ENCODE data around the gene RNF39.
A peak's percentile ranks its signal among the peaks of the same experiment; 100 is the strongest.
"Not testable (repeated sequence)": the region's sequence is repeated elsewhere in the genome, so short reads cannot be mapped to it uniquely, and the experiment has no call there.

RNF39 gene

DNA sequence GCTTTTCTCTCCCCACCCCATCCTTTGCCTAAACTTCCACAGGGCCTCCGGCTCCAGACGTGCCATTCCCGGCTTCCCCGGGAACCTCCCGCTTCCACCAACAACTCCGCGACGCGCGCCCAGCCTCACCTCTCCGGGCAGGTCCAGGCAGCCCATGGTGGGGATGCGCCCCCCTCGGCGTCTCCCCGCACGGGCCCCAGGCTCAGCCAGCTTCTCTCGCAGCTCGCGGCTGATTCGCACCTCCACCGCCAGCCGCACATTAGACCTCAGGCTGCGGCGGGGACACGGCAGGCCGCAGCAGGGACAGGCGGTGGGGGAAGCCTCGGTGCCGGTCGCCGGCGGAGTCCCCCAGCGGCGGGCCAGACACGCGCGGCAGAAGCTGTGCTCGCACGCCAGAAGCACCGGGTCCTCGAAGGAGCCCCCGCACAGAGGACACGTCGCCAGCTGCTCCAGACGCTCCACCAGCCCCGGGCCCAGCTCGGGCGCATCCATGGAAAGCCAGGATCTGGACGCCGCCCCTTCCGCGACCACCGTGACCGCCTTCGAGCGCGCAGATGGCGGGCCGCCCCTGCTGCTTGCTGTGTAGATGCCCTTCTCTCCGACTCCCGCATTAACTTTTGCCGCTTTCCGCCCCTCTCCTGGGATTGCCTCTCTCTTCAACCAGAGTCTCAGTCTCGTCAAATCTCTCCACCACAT, at the start of gene RNF39:
Gene RNF39 (minus strand): TSS at position 676 of the 696 bp plus-strand sequence. CDS start 184 bp downstream, at position 492.
- no peak for DNase-seq (ENCODE audit: low spot score)

DNA sequence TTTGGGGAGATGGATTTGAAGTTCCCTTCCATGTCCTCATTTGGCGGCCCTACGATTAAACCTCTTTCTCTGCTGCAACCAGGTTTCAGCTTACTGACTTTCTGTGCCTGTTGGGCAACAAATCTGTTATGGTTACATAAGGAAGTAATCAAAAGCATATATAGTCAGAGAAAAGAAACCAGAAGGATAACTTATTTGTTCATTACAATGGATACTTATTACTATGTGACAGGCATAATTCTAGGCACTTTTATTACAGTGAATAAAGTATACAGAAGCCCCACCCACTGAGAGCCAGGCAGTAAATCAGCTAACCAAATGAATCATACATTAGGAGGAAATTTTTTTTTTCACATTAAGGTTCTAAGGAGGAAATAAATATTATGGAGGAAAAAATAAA, 46.9 kb upstream of the RNF39 start:
- no peak for DNase-seq (ENCODE audit: low spot score)

DNA sequence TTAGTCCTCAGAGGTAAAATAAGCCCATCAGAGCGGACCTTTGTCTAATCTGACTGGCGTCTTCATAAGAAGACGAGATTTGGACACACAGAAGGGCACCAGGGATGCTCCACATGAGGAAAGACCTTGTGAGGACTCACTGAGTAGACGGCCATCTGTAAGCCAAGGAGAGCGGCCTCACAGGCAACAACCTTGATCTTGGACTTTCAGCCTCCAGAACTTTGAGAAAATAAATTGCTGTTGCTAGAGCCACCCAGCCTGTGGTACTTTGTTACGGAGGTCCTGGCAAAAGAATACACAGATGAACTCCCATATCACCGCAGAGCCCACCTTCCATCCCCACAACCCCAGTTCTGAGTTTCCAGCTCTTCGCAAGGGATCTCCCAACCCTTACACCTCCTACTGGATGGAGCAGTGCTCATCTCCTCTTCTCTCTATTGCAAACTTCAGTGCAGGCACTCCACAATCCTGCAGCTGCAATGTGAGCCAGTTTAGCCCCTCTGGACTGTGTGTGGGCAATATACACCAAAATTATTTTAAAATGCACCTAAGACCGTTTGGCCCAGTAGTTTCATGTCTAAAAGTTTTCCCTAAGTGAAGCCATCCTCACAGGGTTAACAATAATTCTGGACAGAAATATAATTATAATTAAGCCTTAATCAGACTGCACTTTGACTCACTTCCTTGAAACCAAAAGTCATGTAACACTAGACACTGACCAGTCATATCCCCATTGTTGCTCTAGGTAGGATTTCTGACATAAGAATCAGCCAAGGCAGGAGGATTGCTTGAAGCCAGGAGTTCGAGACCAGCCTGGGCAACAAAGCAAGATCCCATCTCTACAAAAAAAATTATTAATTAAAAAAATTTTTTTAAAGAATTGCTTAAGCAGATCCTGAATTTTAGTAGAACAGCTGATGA, 46.1 kb upstream of the RNF39 start:
- no peak for DNase-seq (ENCODE audit: low spot score)

DNA sequence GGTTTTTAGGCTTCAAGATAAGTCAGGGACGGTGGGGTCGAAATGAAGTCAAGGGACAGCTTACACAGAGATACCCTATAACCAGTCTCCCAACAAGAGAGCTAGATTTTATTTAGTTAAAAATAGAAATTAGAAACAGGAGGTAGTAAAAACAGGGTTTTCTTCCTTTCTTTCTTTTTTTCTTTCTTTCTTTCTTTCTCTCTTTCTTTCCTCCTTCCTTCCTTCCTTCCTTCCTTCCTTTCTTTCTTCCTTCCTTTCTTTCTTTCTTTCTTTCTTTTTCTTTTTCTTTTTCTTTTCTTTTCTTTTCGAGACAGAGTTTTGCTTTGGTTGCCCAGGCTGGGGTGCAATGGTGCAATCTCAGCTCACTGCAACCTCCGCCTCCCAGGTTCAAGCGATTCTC, 43.1 kb upstream of the RNF39 start:
- not testable (repeated sequence) for DNase-seq (ENCODE audit: low spot score)

DNA sequence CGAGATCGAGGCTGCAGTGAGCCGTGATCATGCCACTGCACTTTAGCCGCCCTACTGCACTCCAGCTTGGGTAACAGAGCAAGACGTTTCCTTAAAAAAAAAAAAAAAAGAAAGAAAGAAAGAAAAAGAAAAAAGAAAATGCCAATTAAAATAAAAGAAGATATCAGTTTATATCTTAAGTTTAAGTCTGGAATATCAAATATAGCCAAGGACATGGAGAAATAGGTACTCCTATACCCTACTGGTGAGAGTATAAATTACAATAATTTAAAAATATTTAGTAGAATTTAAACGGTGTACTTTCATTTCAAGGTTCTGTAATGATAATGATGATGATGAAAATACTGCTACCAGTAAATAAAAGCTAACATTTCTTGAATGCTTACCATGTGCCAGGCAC, 41.2 kb upstream of the RNF39 start:
- no peak for DNase-seq (ENCODE audit: low spot score)

DNA sequence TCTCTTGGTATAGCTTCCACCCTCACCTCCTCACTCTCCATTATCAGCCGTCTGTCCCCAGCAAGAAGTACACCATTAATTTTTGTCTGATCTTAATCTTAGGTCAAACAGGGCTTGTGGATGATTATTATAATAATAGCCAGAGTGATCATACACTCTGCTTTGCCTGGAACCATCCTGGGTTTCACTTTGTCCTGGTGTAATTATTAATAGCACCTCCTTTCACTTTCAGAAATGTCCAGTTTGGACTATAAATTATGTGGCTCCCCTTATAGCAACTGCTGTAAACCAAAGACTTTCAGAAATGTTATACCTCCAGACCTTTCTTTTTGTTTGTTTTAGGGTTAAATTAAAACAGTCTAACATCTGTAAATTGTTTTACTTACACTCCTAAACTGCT, 38.3 kb upstream of the RNF39 start:
- DNase-seq (ENCODE audit: low spot score), result no peak

DNA sequence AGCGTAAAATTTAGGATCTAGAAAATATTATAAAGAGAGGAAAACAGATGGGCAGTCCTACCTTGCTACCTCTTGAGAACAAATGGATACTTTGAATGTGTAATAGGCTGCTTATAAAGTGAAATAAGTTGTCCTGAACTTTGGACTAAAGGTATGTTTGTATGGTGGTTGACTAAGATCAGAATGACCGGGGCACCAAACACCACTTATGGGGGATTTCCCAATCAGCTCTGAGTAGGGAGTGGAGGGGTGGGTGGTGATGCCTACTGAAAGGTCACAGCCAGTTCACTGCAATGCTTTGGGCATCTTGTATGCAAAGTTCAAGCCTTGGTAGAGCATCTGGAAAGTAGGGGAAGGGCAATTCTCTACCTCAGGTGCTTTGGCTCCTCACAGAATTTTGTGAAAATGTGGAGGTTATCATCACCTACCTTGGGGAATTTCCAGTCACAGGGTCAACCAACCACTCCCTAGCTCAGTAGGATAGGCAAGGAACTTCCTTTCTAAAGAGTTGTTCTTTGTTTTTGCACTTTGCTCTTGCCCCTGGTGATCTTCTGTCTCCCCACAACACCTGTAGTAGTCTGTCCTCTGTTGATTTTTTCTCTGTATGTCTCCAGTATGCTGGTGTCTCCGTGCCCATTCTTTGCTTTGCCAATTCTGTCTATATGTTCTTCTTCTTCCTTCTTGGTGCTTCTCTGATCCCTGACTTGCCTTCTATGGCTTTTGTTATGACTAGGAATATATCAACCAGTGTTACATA, 37.6 kb upstream of the RNF39 start, which contains the start of gene TRIM31:
Gene TRIM31 (minus strand): TSS at position 88 of the 757 bp plus-strand sequence. CDS start 285 bp downstream, outside the sequence.
- no peak for DNase-seq (ENCODE audit: low spot score)

GRCh38 chr6:30112402-30112994, 36.9 kb upstream of the RNF39 start:
- no peak for DNase-seq (ENCODE audit: low spot score)

DNA sequence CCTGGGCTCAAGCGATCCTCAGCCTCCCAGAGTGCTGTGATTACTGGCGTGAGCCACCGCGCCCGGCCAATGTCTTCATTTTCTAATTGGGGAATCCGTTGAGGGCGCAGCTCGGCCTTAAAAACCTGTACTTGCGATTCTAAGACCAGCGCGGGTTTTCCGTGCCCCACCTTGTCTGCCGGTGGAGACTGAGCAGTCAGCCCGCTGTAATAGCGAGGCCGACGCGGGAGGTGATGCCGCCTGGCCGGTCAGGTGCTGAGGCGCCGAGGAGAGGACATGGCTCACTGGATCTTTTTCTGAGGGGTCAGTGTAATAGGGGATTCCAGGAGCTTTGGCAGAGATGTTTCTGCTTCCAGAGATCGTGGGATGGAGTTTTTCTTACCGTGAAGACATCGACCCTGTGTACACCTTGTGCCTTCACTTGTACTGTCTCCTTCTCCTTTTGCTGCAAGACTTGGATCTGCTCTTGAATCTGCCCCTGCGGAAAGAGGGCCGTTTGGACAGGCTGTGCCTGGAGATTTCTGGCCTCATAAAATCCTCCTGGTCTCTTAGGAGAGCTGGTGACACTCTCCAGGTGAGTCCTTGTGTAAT, 35.8 kb upstream of the RNF39 start:
- DNase-seq (ENCODE audit: low spot score), result no peak

- DNase-seq (ENCODE audit: low spot score), result no peak
These were observed 29.1 kb upstream of the RNF39 start for GRCh38 chr6:30104661-30105060.

GRCh38 chr6:30103872-30104179, 28.3 kb upstream of the RNF39 start:
- no peak for DNase-seq (ENCODE audit: low spot score)

DNA sequence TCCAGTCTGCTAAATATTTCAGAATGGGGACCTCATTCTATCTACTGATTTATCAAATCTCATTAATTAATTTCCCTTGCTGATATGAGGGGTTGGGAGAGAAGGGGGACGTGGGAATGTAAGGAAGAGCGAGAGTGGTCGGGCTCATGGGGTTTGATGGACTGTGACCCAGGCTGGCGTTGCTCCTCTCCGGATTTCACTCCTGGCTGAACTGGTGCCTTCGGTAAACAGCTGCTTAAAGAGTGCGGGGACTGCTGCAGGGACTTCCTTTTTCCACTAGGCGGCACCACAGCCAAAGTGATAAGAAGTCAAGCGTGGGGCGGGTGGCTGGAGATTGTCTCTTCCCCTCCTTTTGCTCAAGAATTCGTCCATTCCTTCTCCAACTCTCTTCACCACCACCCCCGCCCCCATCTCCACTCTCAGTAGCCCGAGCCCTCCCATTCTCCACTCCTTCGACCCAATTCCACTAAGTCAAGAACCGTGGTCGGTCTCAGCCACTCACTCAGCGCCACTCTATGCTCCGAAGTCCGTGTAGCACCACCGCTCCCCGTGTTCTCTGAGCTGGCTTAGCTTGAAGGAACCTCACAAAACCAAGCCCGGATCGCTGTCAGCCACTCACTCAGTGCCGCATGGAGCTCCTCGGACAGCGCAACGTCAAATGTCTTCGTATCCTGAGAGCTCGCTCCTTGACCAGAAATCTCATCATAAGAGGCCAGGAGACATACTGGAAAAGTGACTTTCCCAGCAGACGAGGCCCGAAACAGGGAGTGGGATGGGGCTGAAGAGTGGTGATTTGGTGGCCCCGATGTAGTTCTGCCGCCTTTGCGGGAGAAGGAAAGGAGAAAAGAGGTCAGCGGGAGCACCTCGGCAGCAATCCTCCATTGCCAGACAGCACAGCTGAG, 27.7 kb upstream of the RNF39 start:
- DNase-seq (ENCODE audit: low spot score), result peak; percentile 88

DNA sequence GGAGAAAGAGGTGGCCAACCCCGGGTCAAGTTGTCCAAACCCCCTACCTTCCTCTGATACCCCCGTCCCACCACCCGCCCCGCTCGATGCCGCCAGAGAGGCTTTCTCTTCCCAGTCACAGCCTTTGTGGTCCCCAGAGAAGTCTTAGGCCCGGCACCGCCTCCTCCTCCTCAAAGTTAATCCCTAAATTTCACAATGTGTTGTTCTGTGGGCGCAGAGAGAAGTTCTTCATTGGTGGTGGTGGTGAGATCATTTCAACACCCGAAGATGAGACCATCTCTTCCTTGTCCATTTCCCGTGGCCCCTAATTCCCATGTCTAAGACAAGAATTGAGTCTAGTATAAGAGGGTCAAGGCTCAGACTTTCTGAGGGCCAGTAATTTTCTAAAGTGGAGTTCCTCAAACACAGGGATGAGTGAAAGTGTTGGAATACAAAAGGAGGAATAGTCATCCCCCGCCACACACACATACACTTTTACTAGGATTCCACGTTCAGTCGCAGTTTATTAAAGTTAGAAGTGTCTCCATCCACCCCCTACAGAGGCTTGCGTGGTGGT, 26.9 kb upstream of the RNF39 start:
- no peak for DNase-seq (ENCODE audit: low spot score)

GRCh38 chr6:30101444-30102413, 26.2 kb upstream of the RNF39 start:
- DNase-seq (ENCODE audit: low spot score), result peak; percentile 38

DNA sequence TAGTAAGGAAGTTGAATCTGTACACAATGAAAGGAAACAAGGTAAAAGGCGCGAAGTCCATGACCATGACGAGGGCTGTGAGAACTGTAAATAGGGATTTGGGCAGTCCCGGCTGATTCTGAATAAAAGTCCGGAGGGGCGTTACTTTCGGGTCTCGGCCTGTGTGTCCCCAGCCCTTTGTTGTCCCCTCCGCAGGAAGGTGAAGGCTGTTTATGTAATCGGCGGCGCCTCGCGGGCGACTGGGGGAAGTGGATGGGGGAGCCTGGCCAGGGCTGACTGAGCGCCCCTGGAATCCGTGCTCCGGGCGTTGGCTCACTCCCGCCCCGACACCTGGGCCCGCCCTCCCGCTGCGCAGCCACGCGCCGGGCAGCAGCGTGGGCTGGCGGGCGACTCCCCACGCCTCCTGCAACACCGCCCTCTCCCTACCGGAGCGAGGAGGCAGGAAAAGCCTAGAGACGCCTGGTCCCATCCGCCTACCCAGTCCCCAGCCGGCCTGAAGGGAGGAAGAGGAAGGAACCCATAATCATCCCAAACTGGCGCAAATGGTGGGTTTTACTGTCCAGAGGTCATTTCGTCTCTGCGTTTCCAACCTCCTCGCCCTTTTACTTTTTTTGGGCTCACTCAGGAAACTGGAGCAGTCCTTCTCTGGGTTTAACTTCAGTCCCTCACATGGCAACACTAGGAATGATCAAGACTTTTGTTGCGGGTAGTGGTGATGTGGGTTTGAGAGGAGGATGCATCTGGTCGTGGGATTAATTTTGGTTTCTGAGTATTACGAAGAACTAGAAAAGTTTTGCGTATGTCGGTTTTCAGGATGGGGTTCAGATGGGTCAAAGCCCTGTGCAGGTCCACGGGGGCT, 25.2 kb upstream of the RNF39 start:
- DNase-seq (ENCODE audit: low spot score), result no peak

- no peak for DNase-seq (ENCODE audit: low spot score)
These were observed 24.6 kb upstream of the RNF39 start for GRCh38 chr6:30100154-30100553.

- no peak for DNase-seq (ENCODE audit: low spot score)
These were observed 22.6 kb upstream of the RNF39 start for GRCh38 chr6:30097902-30098768.

All from cerebellar cortex (tissue), 1 donor.